ENCODE data around the gene CYP27C1. TPM values are rescaled to one million over a fixed set of nuclear protein-coding genes. Genes with fewer than 3 reads are reported as not detected.

The CYP27C1 gene
- total and polyA plus RNA-seq, 2 of the 13 experiments (the other 11 are each of a cell fraction or from before 2014, with no cell fraction given): not detected

DNA sequence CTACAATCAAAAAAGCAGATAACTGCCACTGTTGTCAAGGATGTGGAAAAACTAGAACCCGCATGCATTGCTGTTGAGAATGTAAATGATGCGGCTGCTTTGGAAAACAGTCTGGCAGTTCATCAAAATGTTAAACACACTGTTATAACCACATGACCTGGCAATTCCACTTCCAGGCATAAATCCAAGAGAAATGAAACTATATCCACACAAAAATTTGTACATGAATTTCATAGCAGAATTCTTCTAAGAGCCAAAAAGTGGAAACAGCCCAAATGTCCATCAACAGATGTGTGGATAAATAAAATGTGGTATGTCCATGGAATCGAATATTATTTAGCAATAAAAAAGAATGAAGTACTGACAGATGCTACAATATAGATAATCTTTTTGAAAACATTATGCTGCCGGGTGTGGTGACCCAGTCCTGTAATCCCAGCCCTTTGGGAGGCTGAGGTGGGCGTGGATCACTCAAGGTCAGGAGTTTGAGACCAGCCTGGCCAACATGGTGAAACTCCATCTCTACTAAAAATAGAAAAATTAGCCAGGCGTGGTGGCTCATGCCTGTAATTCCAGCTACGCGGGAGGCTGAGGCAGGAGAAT lies 41.8 kb upstream of the CYP27C1 start:
- ChIA-PET CTCF (ENCODE audit: low intra/inter-chr PET ratio, low total read pairs) (no interaction called here), POLR2A (no interaction called here)
- H3K9ac ChIP-seq (ENCODE audit: insufficient read depth, low read depth, low read length): no peak overlapping the region
- in situ Hi-C loops (cut with HindIII; ENCODE audit: extremely low pct_ligation_motif_present, low pct_unique_long_range_greater_than_20kb): no loop called here
- H2AFZ ChIP-seq (ENCODE audit: low read length): no peak overlapping the region
- peaks cover 31 to 69% of the 10 kb centered on the region in 2 experiments for H3K36me3 ChIP-seq (replicated peaks in 1 of 2; ENCODE audit: control insufficient read depth in 1 of 2, insufficient read depth in 2 of 2, low read length in 2 of 2)
- BruUV-seq (replicated peaks): no TSS peak
- intact Hi-C loops (cut with micrococcal nuclease; ENCODE audit: unreplicated experiment): no loop called here
- no peaks in the 10 kb centered on the region for H3K9me3 ChIP-seq (ENCODE audit: low read length)
- no peak overlapping the region for H3K4me3 ChIP-seq (replicated peaks in 1 of 3; ENCODE audit: insufficient read depth in 1 of 3, low read depth in 2 of 3, low read length in 3 of 3)
- H3K4me1 ChIP-seq (ENCODE audit: insufficient read depth, low read length): no peaks in the 10 kb centered on the region
- DNase-seq (ENCODE audit: low spot score) (no peak), FAIRE-seq (no peak), ATAC-seq (no peak)
- H3K79me2 ChIP-seq (ENCODE audit: insufficient read depth, low read length): no peaks in the 10 kb centered on the region
- no peak overlapping the region for H3K27ac ChIP-seq (ENCODE audit: extremely low read length, insufficient read depth, low read length)
- H3K4me2 ChIP-seq (ENCODE audit: low read depth, low read length): no peak overlapping the region
- WGBS (ENCODE audit: low lambda C conversion rate): 97% methylated on average over 8 of the region's 8 CpGs
- no peaks in the 10 kb centered on the region for H3K27me3 ChIP-seq (ENCODE audit: control insufficient read depth in 1 of 2, insufficient read depth in 2 of 2, low read length in 2 of 2)
- H4K20me1 ChIP-seq (ENCODE audit: insufficient read depth, low read length): no peaks in the 10 kb centered on the region
- TF ChIP-seq SMAD1 (CRISPR knock-in tag; IDR thresholded peaks at IDR 0.05; ENCODE audit: borderline replicate concordance, low read depth) (no peak), ZNF639 (CRISPR knock-in tag; conservative IDR thresholded peaks at IDR 0.05) (no peak), ZNF646 (CRISPR knock-in tag; IDR thresholded peaks at IDR 0.05) (no peak), ZNF850 (CRISPR knock-in tag; conservative IDR thresholded peaks at IDR 0.05) (no peak), MLLT10 (CRISPR knock-in tag; IDR thresholded peaks at IDR 0.05) (no peak), TEAD2 (CRISPR knock-in tag; IDR thresholded peaks at IDR 0.05) (no peak), ZNF496 (CRISPR knock-in tag; IDR thresholded peaks at IDR 0.05; ENCODE audit: insufficient replicate concordance) (no peak)
- TF ChIP-seq, protein P1, sequence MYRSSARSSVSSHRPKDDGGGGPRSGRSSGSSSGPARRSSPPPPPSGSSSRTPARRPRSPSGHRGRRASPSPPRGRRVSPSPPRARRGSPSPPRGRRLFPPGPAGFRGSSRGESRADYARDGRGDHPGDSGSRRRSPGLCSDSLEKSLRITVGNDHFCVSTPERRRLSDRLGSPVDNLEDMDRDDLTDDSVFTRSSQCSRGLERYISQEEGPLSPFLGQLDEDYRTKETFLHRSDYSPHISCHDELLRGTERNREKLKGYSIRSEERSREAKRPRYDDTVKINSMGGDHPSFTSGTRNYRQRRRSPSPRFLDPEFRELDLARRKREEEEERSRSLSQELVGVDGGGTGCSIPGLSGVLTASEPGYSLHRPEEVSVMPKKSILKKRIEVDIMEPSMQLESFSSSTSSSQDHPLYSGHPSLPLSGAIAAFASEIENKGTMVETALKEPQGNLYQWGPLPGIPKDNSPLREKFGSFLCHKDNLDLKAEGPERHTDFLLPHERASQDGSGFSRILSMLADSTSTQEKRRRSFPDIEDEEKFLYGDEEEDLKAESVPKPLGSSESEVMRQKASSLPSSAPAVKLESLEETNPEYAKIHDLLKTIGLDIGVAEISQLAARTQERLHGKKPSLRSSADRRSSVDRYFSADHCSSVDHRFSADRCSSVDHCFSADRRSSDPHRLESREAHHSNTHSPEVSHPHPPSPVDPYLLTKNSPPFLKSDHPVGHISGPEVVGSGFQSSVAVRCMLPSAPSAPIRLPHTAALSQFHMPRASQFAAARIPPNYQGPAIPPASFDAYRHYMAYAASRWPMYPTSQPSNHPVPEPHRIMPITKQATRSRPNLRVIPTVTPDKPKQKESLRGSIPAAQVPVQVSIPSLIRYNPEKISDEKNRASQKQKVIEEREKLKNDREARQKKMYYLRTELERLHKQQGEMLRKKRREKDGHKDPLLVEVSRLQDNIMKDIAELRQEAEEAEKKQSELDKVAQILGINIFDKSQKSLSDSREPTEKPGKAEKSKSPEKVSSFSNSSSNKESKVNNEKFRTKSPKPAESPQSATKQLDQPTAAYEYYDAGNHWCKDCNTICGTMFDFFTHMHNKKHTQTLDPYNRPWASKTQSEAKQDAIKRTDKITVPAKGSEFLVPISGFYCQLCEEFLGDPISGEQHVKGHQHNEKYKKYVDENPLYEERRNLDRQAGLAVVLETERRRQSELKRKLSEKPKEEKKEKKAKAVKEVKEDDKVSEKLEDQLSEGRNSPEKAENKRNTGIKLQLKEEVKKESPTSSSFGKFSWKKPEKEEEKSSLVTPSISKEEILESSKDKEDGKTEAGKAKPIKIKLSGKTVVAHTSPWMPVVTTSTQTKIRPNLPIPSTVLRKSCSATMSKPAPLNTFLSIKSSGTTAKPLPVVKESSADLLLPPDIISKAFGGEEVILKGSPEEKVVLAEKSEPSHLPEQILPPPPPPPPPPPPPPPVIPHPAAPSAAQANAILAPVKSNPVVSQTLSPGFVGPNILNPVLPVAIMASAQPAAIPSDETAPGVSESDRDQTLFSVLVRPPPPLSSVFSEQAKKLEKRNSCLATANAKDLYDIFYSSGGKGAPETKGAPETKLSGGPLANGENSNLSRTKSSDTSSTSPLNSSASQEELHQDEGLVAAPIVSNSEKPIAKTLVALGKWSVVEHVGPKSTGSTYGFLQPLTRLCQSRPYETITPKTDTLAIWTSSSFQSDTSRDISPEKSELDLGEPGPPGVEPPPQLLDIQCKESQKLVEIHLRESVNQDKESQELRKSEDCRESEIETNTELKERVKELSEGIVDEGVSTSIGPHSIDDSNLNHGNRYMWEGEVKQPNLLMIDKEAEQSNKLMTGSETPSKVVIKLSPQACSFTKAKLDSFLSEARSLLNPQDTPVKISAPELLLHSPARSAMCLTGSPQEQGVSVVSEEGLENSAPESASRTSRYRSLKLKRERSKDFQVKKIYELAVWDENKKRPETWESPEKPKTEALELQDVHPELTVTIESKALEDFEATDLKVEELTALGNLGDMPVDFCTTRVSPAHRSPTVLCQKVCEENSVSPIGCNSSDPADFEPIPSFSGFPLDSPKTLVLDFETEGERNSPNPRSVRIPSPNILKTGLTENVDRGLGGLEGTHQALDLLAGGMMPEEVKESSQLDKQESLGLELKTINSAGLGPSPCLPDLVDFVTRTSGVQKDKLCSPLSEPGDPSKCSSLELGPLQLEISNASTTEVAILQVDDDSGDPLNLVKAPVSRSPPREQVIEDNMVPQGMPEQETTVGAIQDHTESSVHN (CRISPR knock-in tag; IDR thresholded peaks at IDR 0.05): no peak

Measured in HepG2 (cell line).